ENCODE data around the gene MT3.

DNA sequence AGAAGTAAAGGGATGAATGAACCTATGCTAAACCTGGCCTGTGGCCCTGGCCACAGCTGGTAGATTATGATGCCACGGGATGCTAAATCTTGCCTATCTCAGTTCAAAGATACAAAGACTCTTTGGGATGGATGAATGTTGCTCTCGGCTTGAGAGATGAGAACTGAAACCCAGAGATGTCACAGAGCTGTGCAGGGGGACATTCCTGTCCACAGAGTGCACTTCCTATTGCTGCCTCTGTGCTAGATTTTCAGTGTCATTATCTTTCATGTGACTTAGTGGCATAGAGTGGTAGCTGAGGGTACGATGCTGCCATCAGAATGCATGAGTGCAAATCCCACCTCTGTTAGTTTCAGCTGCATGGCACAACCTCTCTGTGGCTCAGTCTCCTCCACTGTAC lies 40.8 kb downstream of the MT3 start:
- TF ChIP-seq, protein P1, sequence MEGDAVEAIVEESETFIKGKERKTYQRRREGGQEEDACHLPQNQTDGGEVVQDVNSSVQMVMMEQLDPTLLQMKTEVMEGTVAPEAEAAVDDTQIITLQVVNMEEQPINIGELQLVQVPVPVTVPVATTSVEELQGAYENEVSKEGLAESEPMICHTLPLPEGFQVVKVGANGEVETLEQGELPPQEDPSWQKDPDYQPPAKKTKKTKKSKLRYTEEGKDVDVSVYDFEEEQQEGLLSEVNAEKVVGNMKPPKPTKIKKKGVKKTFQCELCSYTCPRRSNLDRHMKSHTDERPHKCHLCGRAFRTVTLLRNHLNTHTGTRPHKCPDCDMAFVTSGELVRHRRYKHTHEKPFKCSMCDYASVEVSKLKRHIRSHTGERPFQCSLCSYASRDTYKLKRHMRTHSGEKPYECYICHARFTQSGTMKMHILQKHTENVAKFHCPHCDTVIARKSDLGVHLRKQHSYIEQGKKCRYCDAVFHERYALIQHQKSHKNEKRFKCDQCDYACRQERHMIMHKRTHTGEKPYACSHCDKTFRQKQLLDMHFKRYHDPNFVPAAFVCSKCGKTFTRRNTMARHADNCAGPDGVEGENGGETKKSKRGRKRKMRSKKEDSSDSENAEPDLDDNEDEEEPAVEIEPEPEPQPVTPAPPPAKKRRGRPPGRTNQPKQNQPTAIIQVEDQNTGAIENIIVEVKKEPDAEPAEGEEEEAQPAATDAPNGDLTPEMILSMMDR (IDR thresholded peaks at IDR 0.05) = no peak
- TF ChIP-seq POLR2A (IDR thresholded peaks at IDR 0.05) = no peak

Data from lower leg skin (tissue), 3 donors.